Fibroblast of the aortic adventitia (primary cell): Measurements from ENCODE around the gene TENM4. TPM values are rescaled to one million over a fixed set of nuclear protein-coding genes. Genes with fewer than 3 reads are reported as not detected.

ENCODE experiments used
- DNase-seq: peaks from one replicate; pipeline ENCODE4 v3.0.0-alpha.2; 2010; ENCODE audit warnings: low read depth
- H3K4me3 ChIP-seq: 2 replicates; pipeline ENCODE4 v1.5.1; 2011; ENCODE audit warnings: low read depth, mild to moderate bottlenecking, control low read depth, low read length, moderate library complexity
- CTCF ChIP-seq: IDR thresholded peaks from 2 replicates; pipeline ENCODE4 v1.5.1; 2011; ENCODE audit warnings: mild to moderate bottlenecking, low read length, control low read depth, inconsistent platforms; ENCODE audit not compliant: insufficient read depth
- total RNA-seq: library from RNA; depleted of rRNA; stranded (reverse); fragments of >200 nt; gene quantifications from 2 replicates; pipeline ENCODE4 v1.2.3, GENCODE V29; 2012; ENCODE audit warnings: low replicate concordance

The TENM4 gene
- total RNA-seq, 1 donor = 113 TPM

- peak; percentile 50 for DNase-seq
- H3K4me3 ChIP-seq = no peak overlapping the region
- TF ChIP-seq CTCF = no peak
Observed at GRCh38 chr11:78957476-78958245, 483.2 kb downstream of the TENM4 start.

- no peak overlapping the region for H3K4me3 ChIP-seq
- no peak for DNase-seq
- TF ChIP-seq CTCF = no peak
Observed at GRCh38 chr11:78954696-78955095, 486.1 kb downstream of the TENM4 start.

GRCh38 chr11:78954261-78954660, 486.6 kb downstream of the TENM4 start:
- TF ChIP-seq CTCF = no peak
- no peak overlapping the region for H3K4me3 ChIP-seq
- DNase-seq = no peak

GRCh38 chr11:78952890-78953289, 487.9 kb downstream of the TENM4 start:
- no peak for TF ChIP-seq CTCF
- peak; percentile 18 for DNase-seq
- no peak overlapping the region for H3K4me3 ChIP-seq

GRCh38 chr11:78952175-78952574, 488.7 kb downstream of the TENM4 start:
- DNase-seq = no peak
- no peak overlapping the region for H3K4me3 ChIP-seq
- TF ChIP-seq CTCF = no peak

- no peak for TF ChIP-seq CTCF
- no peak overlapping the region for H3K4me3 ChIP-seq
- no peak for DNase-seq
Observed at GRCh38 chr11:78949976-78950690, 490.7 kb downstream of the TENM4 start.
